ENCODE measurements around the gene PRKAR2A. TPM values are rescaled to one million over a fixed set of nuclear protein-coding genes. Genes with fewer than 3 reads are reported as not detected.
"Not testable (repeated sequence)": the region's sequence is repeated elsewhere in the genome, so short reads cannot be mapped to it uniquely, and the experiment has no call there.

Gene PRKAR2A
- total RNA-seq, 1 experiment from 2014 or later, result 51.5 TPM

GRCh38 chr3:48800831-48801230 lies 46.8 kb downstream of the PRKAR2A start:
- H3K4me1 ChIP-seq (ENCODE audit: low read length); H2AFZ ChIP-seq (ENCODE audit: low read length); H3K4me3 ChIP-seq (ENCODE audit: low read length); H3K9me2 ChIP-seq (replicated peaks; ENCODE audit: insufficient read depth, low read length); H3K36me3 ChIP-seq (ENCODE audit: insufficient read depth, low read length); H3K9me3 ChIP-seq (ENCODE audit: low read length); DNase-seq; H3K79me2 ChIP-seq (ENCODE audit: low read length); H4K20me1 ChIP-seq (ENCODE audit: insufficient read depth, low read depth, low read length); H3K27ac ChIP-seq (ENCODE audit: low read length); H3K27me3 ChIP-seq (ENCODE audit: low read length); H3K9ac ChIP-seq (ENCODE audit: low read length); H3K4me2 ChIP-seq (ENCODE audit: low read depth, low read length, poor library complexity, severe bottlenecking): not testable (repeated sequence)

- no peak overlapping the region for H3K4me2 ChIP-seq (ENCODE audit: low read depth, low read length, poor library complexity, severe bottlenecking)
- no peaks in the 10 kb centered on the region for H3K9me3 ChIP-seq (ENCODE audit: low read length)
- H3K4me1 ChIP-seq (ENCODE audit: low read length), result no peaks in the 10 kb centered on the region
- H2AFZ ChIP-seq (ENCODE audit: low read length), result no peak overlapping the region
- H3K36me3 ChIP-seq (ENCODE audit: insufficient read depth, low read length), result no peaks in the 10 kb centered on the region
- no peak overlapping the region for H3K27ac ChIP-seq (ENCODE audit: low read length)
- H4K20me1 ChIP-seq (ENCODE audit: insufficient read depth, low read depth, low read length), result no peaks in the 10 kb centered on the region
- no peaks in the 10 kb centered on the region for H3K9me2 ChIP-seq (replicated peaks; ENCODE audit: insufficient read depth, low read length)
- no peaks in the 10 kb centered on the region for H3K79me2 ChIP-seq (ENCODE audit: low read length)
- no peaks in the 10 kb centered on the region for H3K27me3 ChIP-seq (ENCODE audit: low read length)
- H3K4me3 ChIP-seq (ENCODE audit: low read length), result no peak overlapping the region
- DNase-seq, result no peak
- H3K9ac ChIP-seq (ENCODE audit: low read length), result no peak overlapping the region
Observed at GRCh38 chr3:48798998-48799397, 48.7 kb downstream of the PRKAR2A start.

DNA sequence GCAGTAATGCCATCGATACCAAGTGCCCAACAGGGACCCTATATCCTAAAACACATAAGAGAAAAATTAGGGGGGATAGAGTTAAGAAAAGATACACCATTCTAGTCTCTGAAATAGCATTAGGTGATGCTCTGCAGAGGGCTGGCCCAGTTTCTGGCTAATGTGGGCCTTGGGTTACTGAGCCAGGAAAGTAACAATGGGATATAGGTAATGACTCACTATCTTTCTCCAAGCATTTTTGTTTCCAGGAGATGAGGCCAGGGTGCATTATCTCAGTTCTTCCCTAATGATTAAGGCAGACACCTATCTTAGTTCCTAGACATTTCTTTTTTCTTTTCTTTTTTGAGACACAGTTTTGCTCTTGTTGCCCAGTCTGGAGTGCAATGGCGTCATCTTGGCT lies 50.0 kb downstream of the PRKAR2A start:
- no peak for DNase-seq
- Histone ChIP-seq H3K4me1 (ENCODE audit: low read length) (no peaks in the 10 kb centered on the region), H3K4me2 (ENCODE audit: low read depth, low read length, poor library complexity, severe bottlenecking) (no peak overlapping the region), H3K9me3 (ENCODE audit: low read length) (no peaks in the 10 kb centered on the region), H3K9me2 (replicated peaks; ENCODE audit: insufficient read depth, low read length) (no peaks in the 10 kb centered on the region), H3K79me2 (ENCODE audit: low read length) (0 out of 2 replicates have a peak, but pooled peaks cover 3% of the 10 kb centered on the region), H3K27ac (ENCODE audit: low read length) (no peak overlapping the region), H4K20me1 (ENCODE audit: insufficient read depth, low read depth, low read length) (no peaks in the 10 kb centered on the region), H3K36me3 (ENCODE audit: insufficient read depth, low read length) (no peaks in the 10 kb centered on the region), H3K9ac (ENCODE audit: low read length) (no peak overlapping the region), H3K4me3 (ENCODE audit: low read length) (no peak overlapping the region), H3K27me3 (ENCODE audit: low read length) (no peaks in the 10 kb centered on the region), H2AFZ (ENCODE audit: low read length) (no peak overlapping the region)

- H3K79me2 ChIP-seq (ENCODE audit: low read length), result 0 out of 2 replicates have a peak, but pooled peaks cover 3% of the 10 kb centered on the region
- H4K20me1 ChIP-seq (ENCODE audit: insufficient read depth, low read depth, low read length), result no peaks in the 10 kb centered on the region
- no peak overlapping the region for H3K4me2 ChIP-seq (ENCODE audit: low read depth, low read length, poor library complexity, severe bottlenecking)
- no peak overlapping the region for H3K9ac ChIP-seq (ENCODE audit: low read length)
- no peak overlapping the region for H3K4me3 ChIP-seq (ENCODE audit: low read length)
- H2AFZ ChIP-seq (ENCODE audit: low read length), result no peak overlapping the region
- H3K9me2 ChIP-seq (replicated peaks; ENCODE audit: insufficient read depth, low read length), result no peaks in the 10 kb centered on the region
- no peaks in the 10 kb centered on the region for H3K9me3 ChIP-seq (ENCODE audit: low read length)
- H3K4me1 ChIP-seq (ENCODE audit: low read length), result no peaks in the 10 kb centered on the region
- H3K27me3 ChIP-seq (ENCODE audit: low read length), result no peaks in the 10 kb centered on the region
- H3K36me3 ChIP-seq (ENCODE audit: insufficient read depth, low read length), result no peaks in the 10 kb centered on the region
- no peak overlapping the region for H3K27ac ChIP-seq (ENCODE audit: low read length)
- DNase-seq, result no peak
Observed at GRCh38 chr3:48795997-48796732, 51.5 kb downstream of the PRKAR2A start.

DNA sequence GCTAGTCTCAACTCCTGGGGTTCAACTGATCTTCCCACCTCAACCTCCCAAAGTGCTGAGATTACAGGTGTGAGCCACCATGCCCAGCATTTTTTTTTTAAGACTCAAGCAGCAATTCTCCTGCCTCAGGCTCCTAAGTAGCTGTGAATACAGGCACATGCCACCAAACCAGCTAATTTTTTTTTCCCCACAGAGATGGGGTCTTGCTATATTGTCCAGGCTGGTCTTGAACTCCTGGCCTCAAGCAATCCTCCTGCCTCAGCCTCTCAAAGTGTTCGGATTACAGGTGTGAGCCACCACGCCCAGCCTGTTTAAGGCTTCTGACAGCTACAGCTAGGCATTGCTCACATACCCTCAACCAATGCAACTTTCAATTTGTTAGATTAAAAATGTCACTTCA lies 54.2 kb downstream of the PRKAR2A start:
- not testable (repeated sequence) for H3K4me3 ChIP-seq (ENCODE audit: low read length); H3K9ac ChIP-seq (ENCODE audit: low read length); H3K27me3 ChIP-seq (ENCODE audit: low read length); H3K4me1 ChIP-seq (ENCODE audit: low read length); H3K9me2 ChIP-seq (replicated peaks; ENCODE audit: insufficient read depth, low read length); H3K4me2 ChIP-seq (ENCODE audit: low read depth, low read length, poor library complexity, severe bottlenecking); H4K20me1 ChIP-seq (ENCODE audit: insufficient read depth, low read depth, low read length); DNase-seq; H3K79me2 ChIP-seq (ENCODE audit: low read length); H3K36me3 ChIP-seq (ENCODE audit: insufficient read depth, low read length); H3K27ac ChIP-seq (ENCODE audit: low read length); H3K9me3 ChIP-seq (ENCODE audit: low read length); H2AFZ ChIP-seq (ENCODE audit: low read length)

GRCh38 chr3:48789665-48790064 lies 58.0 kb downstream of the PRKAR2A start:
- Histone ChIP-seq H3K4me3 (ENCODE audit: low read length) (no peak overlapping the region), H3K27ac (ENCODE audit: low read length) (no peak overlapping the region), H3K79me2 (ENCODE audit: low read length) (0 out of 2 replicates have a peak, but pooled peaks cover 8% of the 10 kb centered on the region), H2AFZ (ENCODE audit: low read length) (no peak overlapping the region), H3K4me1 (ENCODE audit: low read length) (peaks cover 3% of the 10 kb centered on the region), H3K4me2 (ENCODE audit: low read depth, low read length, poor library complexity, severe bottlenecking) (no peak overlapping the region), H3K36me3 (ENCODE audit: insufficient read depth, low read length) (0 out of 2 replicates have a peak, but pooled peaks cover 2% of the 10 kb centered on the region), H3K27me3 (ENCODE audit: low read length) (no peaks in the 10 kb centered on the region), H3K9me2 (replicated peaks; ENCODE audit: insufficient read depth, low read length) (no peaks in the 10 kb centered on the region), H4K20me1 (ENCODE audit: insufficient read depth, low read depth, low read length) (no peaks in the 10 kb centered on the region), H3K9ac (ENCODE audit: low read length) (no peak overlapping the region), H3K9me3 (ENCODE audit: low read length) (no peaks in the 10 kb centered on the region)
- no peak for DNase-seq

GRCh38 chr3:48788544-48789162 lies 59.0 kb downstream of the PRKAR2A start:
- no peak overlapping the region for H2AFZ ChIP-seq (ENCODE audit: low read length)
- H3K27ac ChIP-seq (ENCODE audit: low read length), result no peak overlapping the region
- no peak for DNase-seq
- no peak overlapping the region for H3K4me3 ChIP-seq (ENCODE audit: low read length)
- no peaks in the 10 kb centered on the region for H3K9me2 ChIP-seq (replicated peaks; ENCODE audit: insufficient read depth, low read length)
- H3K36me3 ChIP-seq (ENCODE audit: insufficient read depth, low read length), result 0 out of 2 replicates have a peak, but pooled peaks cover 2% of the 10 kb centered on the region
- H3K9me3 ChIP-seq (ENCODE audit: low read length), result no peaks in the 10 kb centered on the region
- no peak overlapping the region for H3K9ac ChIP-seq (ENCODE audit: low read length)
- no peaks in the 10 kb centered on the region for H4K20me1 ChIP-seq (ENCODE audit: insufficient read depth, low read depth, low read length)
- H3K4me2 ChIP-seq (ENCODE audit: low read depth, low read length, poor library complexity, severe bottlenecking), result no peak overlapping the region
- H3K79me2 ChIP-seq (ENCODE audit: low read length), result 0 out of 2 replicates have a peak, but pooled peaks cover 8% of the 10 kb centered on the region
- peaks cover 3% of the 10 kb centered on the region for H3K4me1 ChIP-seq (ENCODE audit: low read length)
- no peaks in the 10 kb centered on the region for H3K27me3 ChIP-seq (ENCODE audit: low read length)

GRCh38 chr3:48784426-48785120 lies 63.1 kb downstream of the PRKAR2A start:
- Histone ChIP-seq H3K9ac (ENCODE audit: low read length) (no peak overlapping the region), H2AFZ (ENCODE audit: low read length) (no peak overlapping the region), H3K27me3 (ENCODE audit: low read length) (no peaks in the 10 kb centered on the region), H3K4me2 (ENCODE audit: low read depth, low read length, poor library complexity, severe bottlenecking) (no peak overlapping the region), H3K4me3 (ENCODE audit: low read length) (no peak overlapping the region), H3K36me3 (ENCODE audit: insufficient read depth, low read length) (peaks cover 8% of the 10 kb centered on the region; the same call in 1 of the 2 replicates), H3K9me3 (ENCODE audit: low read length) (no peaks in the 10 kb centered on the region), H3K9me2 (replicated peaks; ENCODE audit: insufficient read depth, low read length) (no peaks in the 10 kb centered on the region), H3K27ac (ENCODE audit: low read length) (no peak overlapping the region), H3K4me1 (ENCODE audit: low read length) (peaks cover 3% of the 10 kb centered on the region), H4K20me1 (ENCODE audit: insufficient read depth, low read depth, low read length) (no peaks in the 10 kb centered on the region), H3K79me2 (ENCODE audit: low read length) (0 out of 2 replicates have a peak, but pooled peaks cover 6% of the 10 kb centered on the region)
- no peak for DNase-seq

Measured in Karpas-422 (cell line).